ENCODE measurements around the gene ATP6V1C2. TPM values are rescaled to one million over a fixed set of nuclear protein-coding genes. Genes with fewer than 3 reads are reported as not detected.
"Not testable (repeated sequence)": the region's sequence is repeated elsewhere in the genome, so short reads cannot be mapped to it uniquely, and the experiment has no call there.

The ATP6V1C2 gene
- total RNA-seq, 1 donor from 2014 or later: under 0.01 TPM

GRCh38 chr2:10784719-10785118, 63.3 kb downstream of the ATP6V1C2 start:
- no peak for DNase-seq (ENCODE audit: low read depth in 2 of 2)

GRCh38 chr2:10785260-10785659, 63.8 kb downstream of the ATP6V1C2 start:
- no peak for DNase-seq (ENCODE audit: low read depth in 2 of 2)

- no peak for DNase-seq (ENCODE audit: low read depth in 2 of 2)
Observed at GRCh38 chr2:10786240-10786982, 65.0 kb downstream of the ATP6V1C2 start.

GRCh38 chr2:10787176-10787968, 65.9 kb downstream of the ATP6V1C2 start:
- peak; percentile 40 to 50 for DNase-seq (ENCODE audit: low read depth in 2 of 2)

- DNase-seq (ENCODE audit: low read depth in 2 of 2): no peak
Observed at GRCh38 chr2:10788855-10789254, 67.4 kb downstream of the ATP6V1C2 start.

- DNase-seq (ENCODE audit: low read depth in 2 of 2): no peak
Observed at GRCh38 chr2:10790228-10790973, 69.0 kb downstream of the ATP6V1C2 start.

- no peak for DNase-seq (ENCODE audit: low read depth in 2 of 2)
Observed at GRCh38 chr2:10792001-10792634, 70.7 kb downstream of the ATP6V1C2 start.

GRCh38 chr2:10792660-10793400, 71.4 kb downstream of the ATP6V1C2 start:
- no peak for DNase-seq (ENCODE audit: low read depth in 2 of 2)

GRCh38 chr2:10793816-10794215, 72.4 kb downstream of the ATP6V1C2 start:
- DNase-seq (ENCODE audit: low read depth in 2 of 2): no peak

- DNase-seq (ENCODE audit: low read depth in 2 of 2): no peak
Observed at GRCh38 chr2:10794876-10795275, 73.4 kb downstream of the ATP6V1C2 start.

GRCh38 chr2:10795508-10796046, 74.1 kb downstream of the ATP6V1C2 start:
- no peak for DNase-seq (ENCODE audit: low read depth in 2 of 2)

GRCh38 chr2:10796703-10797102, 75.3 kb downstream of the ATP6V1C2 start:
- no peak for DNase-seq (ENCODE audit: low read depth in 2 of 2)

- DNase-seq (ENCODE audit: low read depth in 2 of 2): peak in 1 of 2 donors; percentile 18
Observed at GRCh38 chr2:10798783-10799182, 77.4 kb downstream of the ATP6V1C2 start.

- no peak for DNase-seq (ENCODE audit: low read depth in 2 of 2)
Observed at GRCh38 chr2:10800163-10800562, 78.7 kb downstream of the ATP6V1C2 start.

GRCh38 chr2:10802657-10803056, 81.2 kb downstream of the ATP6V1C2 start:
- DNase-seq (ENCODE audit: low read depth in 2 of 2): no peak

GRCh38 chr2:10805990-10806389, 84.6 kb downstream of the ATP6V1C2 start:
- DNase-seq (ENCODE audit: low read depth in 2 of 2): not testable (repeated sequence)

- DNase-seq (ENCODE audit: low read depth in 2 of 2): no peak
Observed at GRCh38 chr2:10806543-10806942, 85.1 kb downstream of the ATP6V1C2 start.

- DNase-seq (ENCODE audit: low read depth in 2 of 2): peak; percentile 41 to 46
Observed at GRCh38 chr2:10810202-10811161, 89.1 kb downstream of the ATP6V1C2 start.

GRCh38 chr2:10811517-10811916, 90.1 kb downstream of the ATP6V1C2 start:
- DNase-seq (ENCODE audit: low read depth in 2 of 2): no peak
